K562 (cell line): ENCODE measurements around the gene PPY. TPM values are rescaled to one million over a fixed set of nuclear protein-coding genes. Genes with fewer than 3 reads are reported as not detected.
A peak's percentile ranks its signal among the peaks of the same experiment; 100 is the strongest.

ENCODE experiments used
- ATAC-seq: fragments of 200-7000 bp; cut with Tn5 transposase; 3 replicates; pipeline ENCODE4 v1.9.1; 2020; ENCODE audit warnings: moderate library complexity
- BruUV-seq: library from RNA; stranded (reverse); fragments of 400-500 nt; replicated peaks from 2 replicates; lab custom pipeline; 2021; lab: Mats Ljungman, UMichigan
- CTCF ChIA-PET: fragments of 300-600 bp; formaldehyde crosslinking; extraction: SDS; loops from one replicate; lab custom pipeline; 2021; ENCODE audit warnings: low intra/inter-chr PET ratio; lab: Yijun Ruan, JAX
- POLR2A ChIA-PET: fragments of 300-600, 350-650 bp; sonication (Branson Sonifier 250); formaldehyde crosslinking; extraction: SDS; loops from one replicate; lab custom pipeline; 2021; ENCODE audit warnings: antibody characterized with exemption, inconsistent platforms; lab: Yijun Ruan, JAX
- DNase-seq, 4 experiments: peaks; one replicate each; pipeline versions ENCODE4 v3.0.0 to v3.0.0-alpha.2; 2011 to 2018; ENCODE audit warnings: low spot score in 3 of 4, mixed read lengths in 3 of 4; ENCODE audit errors: extremely low read depth in 1 of 4
- FAIRE-seq: peaks from 2 replicates; lab custom pipeline; 2011; peaks lifted over from hg19 to GRCh38; lab: Jason Lieb, UNC
- H2AFZ ChIP-seq: 2 replicates; pipeline ENCODE4 v1.6.0; 2011; ENCODE audit warnings: low read depth, low read length, control low read depth, inconsistent platforms
- H3K27ac ChIP-seq: fragments of 200-600 bp; 3 replicates; pipeline ENCODE4 v1.8.0; 2011; ENCODE audit warnings: low read depth, mild to moderate bottlenecking, control low read depth, inconsistent platforms, low read length, moderate library complexity, mixed read lengths; ENCODE audit errors: extremely low read depth
- H3K27me3 ChIP-seq, 2 experiments: fragments of 300-600 bp in 1 of 2; 2 replicates in 1 of 2; 3 replicates in 1 of 2; pipeline versions ENCODE4 v1.6.0 to v1.8.0; 2011; ENCODE audit warnings: inconsistent platforms in 2 of 2, low read length in 2 of 2, mild to moderate bottlenecking in 1 of 2, mixed read lengths in 1 of 2, moderate library complexity in 1 of 2; ENCODE audit not compliant: control insufficient read depth in 2 of 2, insufficient read depth in 2 of 2
- H3K36me3 ChIP-seq: fragments of 300-600 bp; 3 replicates; pipeline ENCODE4 v1.8.0; 2011; ENCODE audit warnings: mild to moderate bottlenecking, low read length, inconsistent platforms; ENCODE audit not compliant: control insufficient read depth, insufficient read depth
- H3K4me1 ChIP-seq, 2 experiments: fragments of 200-600 bp in 1 of 2; replicated peaks in 1 of 2; 2 replicates in 1 of 2; 3 replicates in 1 of 2; pipeline versions ENCODE4 v1.5.1 to v1.8.0; 2011; ENCODE audit warnings: inconsistent platforms in 2 of 2, low read length in 2 of 2, mild to moderate bottlenecking in 1 of 2, mixed read lengths in 1 of 2, moderate library complexity in 1 of 2; ENCODE audit not compliant: control insufficient read depth in 2 of 2, insufficient read depth in 2 of 2
- H3K4me2 ChIP-seq: 2 replicates; pipeline ENCODE4 v1.6.1; 2011; ENCODE audit warnings: low read length, control low read depth, inconsistent platforms, mixed read lengths; ENCODE audit not compliant: insufficient read depth
- H3K4me3 ChIP-seq: fragments of 200-600 bp; sonication (generic), shearing (Covaris generic); 2 replicates; pipeline ENCODE4 v1.5.1; 2016; ENCODE audit warnings: control low read depth, inconsistent platforms
- H3K79me2 ChIP-seq: fragments of 200-600 bp; 3 replicates; pipeline ENCODE4 v1.8.0; 2011; ENCODE audit warnings: low read length, inconsistent platforms; ENCODE audit not compliant: control insufficient read depth, insufficient read depth
- H3K9ac ChIP-seq, 2 experiments: 2 replicates each; pipeline versions ENCODE4 v1.6.0 to v1.6.1; 2011; ENCODE audit warnings: low read depth in 2 of 2, low read length in 2 of 2, control low read depth in 1 of 2, inconsistent platforms in 1 of 2, mild to moderate bottlenecking in 1 of 2, mixed read lengths in 1 of 2; ENCODE audit not compliant: insufficient read depth in 1 of 2
- H3K9me1 ChIP-seq: one replicate; pipeline ENCODE4 v1.6.0; 2011; ENCODE audit warnings: inconsistent platforms, mild to moderate bottlenecking, low read length, moderate library complexity; ENCODE audit not compliant: control insufficient read depth, insufficient read depth
- H3K9me3 ChIP-seq: replicated peaks from 2 replicates; pipeline ENCODE4 v1.5.1; 2011; ENCODE audit warnings: low read depth, low read length, inconsistent platforms; ENCODE audit not compliant: control insufficient read depth, insufficient read depth
- H4K20me1 ChIP-seq: replicated peaks from 2 replicates; pipeline ENCODE4 v1.6.1; 2011; ENCODE audit warnings: low read length, inconsistent platforms, mixed read lengths; ENCODE audit not compliant: control insufficient read depth, insufficient read depth
- CEBPB ChIP-seq: fragments of 450-650 bp; IDR thresholded peaks from 2 replicates; pipeline ENCODE4 v1.6.1; 2016; ENCODE audit warnings: missing genetic modification characterization, missing compliant biosample characterization
- MCM2 ChIP-seq: fragments of 450-650 bp; IDR thresholded peaks from 2 replicates; pipeline ENCODE4 v1.6.1; 2017; ENCODE audit warnings: low read depth, mild to moderate bottlenecking
- NCOA1 ChIP-seq: fragments of 450-650 bp; IDR thresholded peaks from 2 replicates; pipeline ENCODE4 v1.6.1; 2016; ENCODE audit warnings: low read depth
- NFIC ChIP-seq: fragments of 450-650 bp; IDR thresholded peaks from 2 replicates; pipeline ENCODE4 v1.6.1; 2017; ENCODE audit warnings: mild to moderate bottlenecking, inconsistent platforms
- NFIX ChIP-seq: fragments of 250-450 bp; sonication (Bioruptor Pico); IDR thresholded peaks from 2 replicates; pipeline ENCODE4 v1.4.0; 2020; ENCODE audit warnings: low read depth, mild to moderate bottlenecking, moderate library complexity
- SNIP1 ChIP-seq: fragments of 450-650 bp; IDR thresholded peaks from 2 replicates; pipeline ENCODE4 v1.7.1; 2017; ENCODE audit warnings: low read depth, mild to moderate bottlenecking
- TARDBP ChIP-seq: fragments of 450-650 bp; IDR thresholded peaks from 2 replicates; pipeline ENCODE4 v1.6.1; 2016
- ZBED1 ChIP-seq: IDR thresholded peaks from 2 replicates; pipeline ENCODE4 v1.6.1; 2014
- ZEB2 ChIP-seq: fragments of 450-650 bp; IDR thresholded peaks from 2 replicates; pipeline ENCODE4 v1.6.1; 2016
- WGBS: fragments of 100-300 bp; shearing (Covaris generic); methylation state at CpG from one replicate; pipeline ENCODE4 v1.1.6; 2016; ENCODE audit warnings: low coverage, mixed read lengths; ENCODE audit not compliant: insufficient coverage; ENCODE audit errors: missing lambda C conversion rate; 5-methylcytosine and 5-hydroxymethylcytosine counted together
- in situ Hi-C: fragments of 300-500 bp; cut with MboI; formaldehyde crosslinking; loops from 4 replicates; pipeline ENCODE4 v1.15.0; 2018; ENCODE audit warnings: inconsistent platforms, mixed read lengths
- intact Hi-C: fragments of 100-400 bp; cut with micrococcal nuclease; formaldehyde crosslinking; loops from 2 replicates; pipeline ENCODE4 v1.14.2; 2022
- polyA plus RNA-seq, 8 experiments: library from polyadenylated mRNA; depleted of rRNA in 4 of 8; stranded (reverse) in 5 of 8; unstranded in 3 of 8; fragments of >200 nt; fragmentation: Nextera tagmentation in 2 of 8; fragmentation: Illumina TruSeq in 1 of 8; extraction: Ambion mirVana in 2 of 8; extraction: Trizol in 1 of 8; gene quantifications; 2 replicates each; pipeline versions ENCODE4 v1.2.1 to v1.2.3, GENCODE V29; 2011 to 2014; ENCODE audit warnings: inconsistent platforms in 1 of 8, missing spikeins in 1 of 8
- total RNA-seq, 7 experiments: library from RNA; depleted of rRNA in 6 of 7; stranded (reverse); fragments of >200 nt in 6 of 7; fragmentation: Illumina TruSeq in 2 of 7; extraction: Trizol in 2 of 7; gene quantifications; 2 replicates each; pipeline versions ENCODE4 v1.2.1 to v1.2.3, GENCODE V29; 2011 to 2021; ENCODE audit warnings: low replicate concordance in 1 of 7
- TF ChIP-seq, protein P1 (sequence below): sonication (generic); formaldehyde crosslinking; IDR thresholded peaks from 2 replicates; pipeline ENCODE4 v1.8.0; 2022; ENCODE audit warnings: mild to moderate bottlenecking, missing genetic modification reagents
- TF ChIP-seq, protein P2 (sequence below): sonication (generic); formaldehyde crosslinking; IDR thresholded peaks from 2 replicates; pipeline ENCODE4 v1.8.0; 2022; ENCODE audit warnings: missing genetic modification reagents, mild to moderate bottlenecking, moderate library complexity, borderline replicate concordance
- TF ChIP-seq, protein P3 (sequence below): sonication (generic); formaldehyde crosslinking; IDR thresholded peaks from 2 replicates; pipeline ENCODE4 v1.8.0; 2022; ENCODE audit warnings: mild to moderate bottlenecking, missing genetic modification reagents

PPY gene
- total and polyA plus RNA-seq, 9 of the 15 experiments (the other 6 are each of a cell fraction or from before 2014, with no cell fraction given) = not detected

DNA sequence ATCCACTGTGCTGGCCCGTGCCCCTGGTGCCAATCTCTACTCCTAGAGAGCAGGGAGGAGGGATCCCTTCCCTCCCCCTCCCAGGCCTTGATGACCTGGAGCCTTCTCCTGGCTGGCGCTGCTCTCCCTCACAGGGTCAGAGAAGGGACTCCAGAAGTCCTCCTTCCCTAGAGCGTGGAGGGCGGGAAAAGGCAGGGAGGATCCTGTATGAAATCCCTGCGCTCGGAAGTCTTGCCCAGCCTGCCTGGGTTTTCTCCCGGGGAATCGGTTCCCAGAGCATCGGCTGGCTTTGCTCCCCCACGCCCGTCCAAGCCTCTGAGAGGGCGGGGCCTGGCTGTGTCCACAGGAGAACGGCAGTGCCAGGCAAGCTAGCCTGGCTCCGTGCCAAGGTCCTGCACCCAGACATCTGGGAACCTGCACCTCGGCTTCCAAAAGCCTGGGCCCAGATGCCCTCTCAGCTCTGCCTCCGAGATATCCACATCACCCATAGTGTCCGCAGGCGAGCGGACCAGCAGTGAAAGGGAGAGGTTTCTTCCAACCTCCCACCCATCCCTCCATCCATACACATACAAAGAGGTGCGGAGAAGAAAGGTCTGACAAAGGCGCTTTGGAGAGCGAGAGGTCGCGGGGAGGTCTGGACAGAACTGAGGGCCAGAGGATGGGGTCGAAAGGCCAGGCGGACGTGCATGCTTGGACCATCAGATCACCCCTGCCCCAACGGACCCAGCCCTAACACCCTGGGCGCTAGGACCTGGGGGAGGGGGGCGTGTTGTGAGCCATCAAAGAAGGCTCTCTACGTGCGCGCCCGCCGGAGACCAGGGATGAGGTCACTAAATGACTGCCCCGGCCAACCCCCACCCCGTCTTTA lies 36.1 kb downstream of the PPY start:
- no peak overlapping the region for H3K4me2 ChIP-seq
- peaks cover 6% of the 10 kb centered on the region; the same call in 1 of the 2 replicates for H4K20me1 ChIP-seq
- no peaks in the 10 kb centered on the region for H3K36me3 ChIP-seq
- no peak overlapping the region for H2AFZ ChIP-seq
- ChIA-PET CTCF (no interaction called here), POLR2A (interaction anchor here (0.6 kb wide), 1 partner anchor 241 kb away, joined by 3 read pairs; no protein-coding TSS in a partner anchor)
- H3K4me3 ChIP-seq = no peak overlapping the region
- H3K4me1 ChIP-seq = peaks cover 0 to 23% of the 10 kb centered on the region in 2 experiments; a peak in 3 of 5 replicates
- peak overlapping the region in 1 of 2 experiments; percentile 42; a peak in 1 of 4 replicates for H3K9ac ChIP-seq
- intact Hi-C loops (no loop called here), in situ Hi-C loops (no loop called here)
- no peak overlapping the region for H3K27ac ChIP-seq
- ATAC-seq (peak; percentile 65), FAIRE-seq (no peak), DNase-seq (peak in 3 of 4 experiments; percentile 31 to 68 (median 67))
- no peaks in the 10 kb centered on the region for H3K9me1 ChIP-seq
- H3K79me2 ChIP-seq = no peaks in the 10 kb centered on the region
- BruUV-seq = no TSS peak
- 7% methylated on average over 21 of the region's 37 CpGs for WGBS
- H3K9me3 ChIP-seq = no peaks in the 10 kb centered on the region
- H3K27me3 ChIP-seq = peaks cover 27 to 50% of the 10 kb centered on the region in 2 experiments
- TF ChIP-seq NFIC = peak; percentile 93
- TF ChIP-seq NFIX = peak; percentile 48; the same call in 1 of the 2 replicates
- no peak for TF ChIP-seq MCM2
- TF ChIP-seq CEBPB = no peak
- no peak for TF ChIP-seq NCOA1
- no peak for TF ChIP-seq ZEB2
- TF ChIP-seq, protein P1, sequence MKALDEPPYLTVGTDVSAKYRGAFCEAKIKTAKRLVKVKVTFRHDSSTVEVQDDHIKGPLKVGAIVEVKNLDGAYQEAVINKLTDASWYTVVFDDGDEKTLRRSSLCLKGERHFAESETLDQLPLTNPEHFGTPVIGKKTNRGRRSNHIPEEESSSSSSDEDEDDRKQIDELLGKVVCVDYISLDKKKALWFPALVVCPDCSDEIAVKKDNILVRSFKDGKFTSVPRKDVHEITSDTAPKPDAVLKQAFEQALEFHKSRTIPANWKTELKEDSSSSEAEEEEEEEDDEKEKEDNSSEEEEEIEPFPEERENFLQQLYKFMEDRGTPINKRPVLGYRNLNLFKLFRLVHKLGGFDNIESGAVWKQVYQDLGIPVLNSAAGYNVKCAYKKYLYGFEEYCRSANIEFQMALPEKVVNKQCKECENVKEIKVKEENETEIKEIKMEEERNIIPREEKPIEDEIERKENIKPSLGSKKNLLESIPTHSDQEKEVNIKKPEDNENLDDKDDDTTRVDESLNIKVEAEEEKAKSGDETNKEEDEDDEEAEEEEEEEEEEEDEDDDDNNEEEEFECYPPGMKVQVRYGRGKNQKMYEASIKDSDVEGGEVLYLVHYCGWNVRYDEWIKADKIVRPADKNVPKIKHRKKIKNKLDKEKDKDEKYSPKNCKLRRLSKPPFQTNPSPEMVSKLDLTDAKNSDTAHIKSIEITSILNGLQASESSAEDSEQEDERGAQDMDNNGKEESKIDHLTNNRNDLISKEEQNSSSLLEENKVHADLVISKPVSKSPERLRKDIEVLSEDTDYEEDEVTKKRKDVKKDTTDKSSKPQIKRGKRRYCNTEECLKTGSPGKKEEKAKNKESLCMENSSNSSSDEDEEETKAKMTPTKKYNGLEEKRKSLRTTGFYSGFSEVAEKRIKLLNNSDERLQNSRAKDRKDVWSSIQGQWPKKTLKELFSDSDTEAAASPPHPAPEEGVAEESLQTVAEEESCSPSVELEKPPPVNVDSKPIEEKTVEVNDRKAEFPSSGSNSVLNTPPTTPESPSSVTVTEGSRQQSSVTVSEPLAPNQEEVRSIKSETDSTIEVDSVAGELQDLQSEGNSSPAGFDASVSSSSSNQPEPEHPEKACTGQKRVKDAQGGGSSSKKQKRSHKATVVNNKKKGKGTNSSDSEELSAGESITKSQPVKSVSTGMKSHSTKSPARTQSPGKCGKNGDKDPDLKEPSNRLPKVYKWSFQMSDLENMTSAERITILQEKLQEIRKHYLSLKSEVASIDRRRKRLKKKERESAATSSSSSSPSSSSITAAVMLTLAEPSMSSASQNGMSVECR (CRISPR knock-in tag) = 0 out of 2 replicates have a peak, but pooled peaks have one; percentile 21
- TF ChIP-seq ZBED1 = no peak
- TF ChIP-seq, protein P2, sequence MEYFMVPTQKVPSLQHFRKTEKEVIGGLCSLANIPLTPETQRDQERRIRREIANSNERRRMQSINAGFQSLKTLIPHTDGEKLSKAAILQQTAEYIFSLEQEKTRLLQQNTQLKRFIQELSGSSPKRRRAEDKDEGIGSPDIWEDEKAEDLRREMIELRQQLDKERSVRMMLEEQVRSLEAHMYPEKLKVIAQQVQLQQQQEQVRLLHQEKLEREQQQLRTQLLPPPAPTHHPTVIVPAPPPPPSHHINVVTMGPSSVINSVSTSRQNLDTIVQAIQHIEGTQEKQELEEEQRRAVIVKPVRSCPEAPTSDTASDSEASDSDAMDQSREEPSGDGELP (CRISPR knock-in tag) = peak; percentile 34; the same call in 1 of the 2 replicates
- 0 out of 2 replicates have a peak, but pooled peaks have one; percentile 58 for TF ChIP-seq SNIP1
- TF ChIP-seq, protein P3, sequence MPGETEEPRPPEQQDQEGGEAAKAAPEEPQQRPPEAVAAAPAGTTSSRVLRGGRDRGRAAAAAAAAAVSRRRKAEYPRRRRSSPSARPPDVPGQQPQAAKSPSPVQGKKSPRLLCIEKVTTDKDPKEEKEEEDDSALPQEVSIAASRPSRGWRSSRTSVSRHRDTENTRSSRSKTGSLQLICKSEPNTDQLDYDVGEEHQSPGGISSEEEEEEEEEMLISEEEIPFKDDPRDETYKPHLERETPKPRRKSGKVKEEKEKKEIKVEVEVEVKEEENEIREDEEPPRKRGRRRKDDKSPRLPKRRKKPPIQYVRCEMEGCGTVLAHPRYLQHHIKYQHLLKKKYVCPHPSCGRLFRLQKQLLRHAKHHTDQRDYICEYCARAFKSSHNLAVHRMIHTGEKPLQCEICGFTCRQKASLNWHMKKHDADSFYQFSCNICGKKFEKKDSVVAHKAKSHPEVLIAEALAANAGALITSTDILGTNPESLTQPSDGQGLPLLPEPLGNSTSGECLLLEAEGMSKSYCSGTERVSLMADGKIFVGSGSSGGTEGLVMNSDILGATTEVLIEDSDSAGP (CRISPR knock-in tag) = 0 out of 2 replicates have a peak, but pooled peaks have one; percentile 47
- no peak for TF ChIP-seq TARDBP
